HepG2 (cell line): ENCODE data around the gene PCGF3.

Experiments used
- RFXANK ChIP-seq: IDR thresholded peaks from 2 replicates; pipeline ENCODE4 v1.6.1; 2016
- ZFP62 ChIP-seq: sonication (generic); formaldehyde crosslinking; IDR thresholded peaks from 2 replicates; pipeline ENCODE4 v1.4.0; 2020; ENCODE audit warnings: missing genetic modification reagents
- TF ChIP-seq, protein P1 (sequence below): sonication (generic); formaldehyde crosslinking; IDR thresholded peaks from 2 replicates; pipeline ENCODE4 v1.8.1; 2022; ENCODE audit warnings: low read depth, mild to moderate bottlenecking, missing genetic modification reagents
- TF ChIP-seq, protein P2 (sequence below): sonication (generic); formaldehyde crosslinking; IDR thresholded peaks from 2 replicates; pipeline ENCODE4 v1.5.0; 2020; ENCODE audit warnings: mild to moderate bottlenecking, missing genetic modification reagents, moderate library complexity
- TF ChIP-seq, protein P3 (sequence below): sonication (generic); formaldehyde crosslinking; IDR thresholded peaks from 2 replicates; pipeline ENCODE4 v1.4.0; 2020; ENCODE audit warnings: missing genetic modification reagents
- TF ChIP-seq, protein P4 (sequence below), 2 experiments: IDR thresholded peaks; 2 replicates each; pipeline ENCODE4 v1.6.1; 2011 to 2012; ENCODE audit warnings: low read length in 2 of 2, borderline replicate concordance in 1 of 2, low read depth in 1 of 2, mild to moderate bottlenecking in 1 of 2, moderate library complexity in 1 of 2
- TF ChIP-seq, protein P5 (sequence below): sonication (generic); formaldehyde crosslinking; IDR thresholded peaks from 2 replicates; pipeline ENCODE4 v1.4.0; 2020; ENCODE audit warnings: missing genetic modification reagents, mild to moderate bottlenecking, borderline replicate concordance

DNA sequence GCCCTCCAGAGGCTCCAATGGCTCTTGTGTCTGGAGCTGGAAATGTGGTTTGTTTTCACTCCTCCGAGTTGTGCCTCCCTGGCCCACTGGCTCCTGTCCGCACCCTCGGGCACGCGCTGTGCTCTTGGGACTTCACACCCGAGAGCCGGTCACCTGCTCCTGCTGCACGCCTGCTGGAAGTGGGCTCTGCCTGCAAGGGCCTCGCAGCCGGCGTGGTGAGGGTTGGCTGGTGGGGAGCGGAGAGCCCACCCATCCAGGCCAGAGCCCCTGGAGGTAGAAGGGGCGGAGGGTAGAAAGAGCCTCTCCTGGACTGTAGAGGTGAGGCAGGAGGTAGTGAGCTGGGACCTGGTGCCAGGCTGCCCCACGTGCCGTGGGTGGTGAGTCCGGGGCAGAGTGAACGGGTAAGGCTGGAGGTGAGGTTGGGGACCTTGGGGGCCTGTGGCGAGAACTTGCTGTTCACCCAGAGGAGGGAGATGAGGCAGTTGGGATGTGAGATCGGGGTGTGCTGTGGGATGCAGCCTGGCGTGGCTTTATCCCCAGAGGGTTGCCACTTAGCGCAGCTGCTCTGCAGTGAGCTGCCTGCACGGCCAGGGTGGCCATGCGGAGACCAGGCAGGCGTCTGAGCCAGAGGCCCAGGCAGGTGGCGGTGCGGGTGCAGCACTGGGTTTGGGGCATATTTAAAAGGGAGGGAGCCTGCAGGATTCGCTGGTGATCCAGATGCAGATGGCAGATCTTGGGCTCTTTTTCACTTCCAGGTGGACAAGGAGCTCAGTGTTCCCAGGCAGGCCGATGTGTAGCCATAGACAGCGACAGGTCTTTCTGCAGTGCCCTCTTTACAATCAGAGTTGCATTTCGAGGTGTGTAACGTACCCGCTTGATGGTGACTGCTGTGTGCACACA lies 48.8 kb downstream of the PCGF3 start:
- TF ChIP-seq RFXANK (CRISPR knock-in tag) (no peak), ZFP62 (no peak)
- TF ChIP-seq, protein P1, sequence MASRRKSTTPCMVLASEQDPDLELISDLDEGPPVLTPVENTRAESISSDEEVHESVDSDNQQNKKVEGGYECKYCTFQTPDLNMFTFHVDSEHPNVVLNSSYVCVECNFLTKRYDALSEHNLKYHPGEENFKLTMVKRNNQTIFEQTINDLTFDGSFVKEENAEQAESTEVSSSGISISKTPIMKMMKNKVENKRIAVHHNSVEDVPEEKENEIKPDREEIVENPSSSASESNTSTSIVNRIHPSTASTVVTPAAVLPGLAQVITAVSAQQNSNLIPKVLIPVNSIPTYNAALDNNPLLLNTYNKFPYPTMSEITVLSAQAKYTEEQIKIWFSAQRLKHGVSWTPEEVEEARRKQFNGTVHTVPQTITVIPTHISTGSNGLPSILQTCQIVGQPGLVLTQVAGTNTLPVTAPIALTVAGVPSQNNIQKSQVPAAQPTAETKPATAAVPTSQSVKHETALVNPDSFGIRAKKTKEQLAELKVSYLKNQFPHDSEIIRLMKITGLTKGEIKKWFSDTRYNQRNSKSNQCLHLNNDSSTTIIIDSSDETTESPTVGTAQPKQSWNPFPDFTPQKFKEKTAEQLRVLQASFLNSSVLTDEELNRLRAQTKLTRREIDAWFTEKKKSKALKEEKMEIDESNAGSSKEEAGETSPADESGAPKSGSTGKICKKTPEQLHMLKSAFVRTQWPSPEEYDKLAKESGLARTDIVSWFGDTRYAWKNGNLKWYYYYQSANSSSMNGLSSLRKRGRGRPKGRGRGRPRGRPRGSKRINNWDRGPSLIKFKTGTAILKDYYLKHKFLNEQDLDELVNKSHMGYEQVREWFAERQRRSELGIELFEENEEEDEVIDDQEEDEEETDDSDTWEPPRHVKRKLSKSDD (CRISPR knock-in tag) = no peak
- TF ChIP-seq, protein P2, sequence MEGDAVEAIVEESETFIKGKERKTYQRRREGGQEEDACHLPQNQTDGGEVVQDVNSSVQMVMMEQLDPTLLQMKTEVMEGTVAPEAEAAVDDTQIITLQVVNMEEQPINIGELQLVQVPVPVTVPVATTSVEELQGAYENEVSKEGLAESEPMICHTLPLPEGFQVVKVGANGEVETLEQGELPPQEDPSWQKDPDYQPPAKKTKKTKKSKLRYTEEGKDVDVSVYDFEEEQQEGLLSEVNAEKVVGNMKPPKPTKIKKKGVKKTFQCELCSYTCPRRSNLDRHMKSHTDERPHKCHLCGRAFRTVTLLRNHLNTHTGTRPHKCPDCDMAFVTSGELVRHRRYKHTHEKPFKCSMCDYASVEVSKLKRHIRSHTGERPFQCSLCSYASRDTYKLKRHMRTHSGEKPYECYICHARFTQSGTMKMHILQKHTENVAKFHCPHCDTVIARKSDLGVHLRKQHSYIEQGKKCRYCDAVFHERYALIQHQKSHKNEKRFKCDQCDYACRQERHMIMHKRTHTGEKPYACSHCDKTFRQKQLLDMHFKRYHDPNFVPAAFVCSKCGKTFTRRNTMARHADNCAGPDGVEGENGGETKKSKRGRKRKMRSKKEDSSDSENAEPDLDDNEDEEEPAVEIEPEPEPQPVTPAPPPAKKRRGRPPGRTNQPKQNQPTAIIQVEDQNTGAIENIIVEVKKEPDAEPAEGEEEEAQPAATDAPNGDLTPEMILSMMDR = no peak
- TF ChIP-seq, protein P3, sequence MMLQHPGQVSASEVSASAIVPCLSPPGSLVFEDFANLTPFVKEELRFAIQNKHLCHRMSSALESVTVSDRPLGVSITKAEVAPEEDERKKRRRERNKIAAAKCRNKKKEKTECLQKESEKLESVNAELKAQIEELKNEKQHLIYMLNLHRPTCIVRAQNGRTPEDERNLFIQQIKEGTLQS (CRISPR knock-in tag) = no peak
- TF ChIP-seq, protein P4, sequence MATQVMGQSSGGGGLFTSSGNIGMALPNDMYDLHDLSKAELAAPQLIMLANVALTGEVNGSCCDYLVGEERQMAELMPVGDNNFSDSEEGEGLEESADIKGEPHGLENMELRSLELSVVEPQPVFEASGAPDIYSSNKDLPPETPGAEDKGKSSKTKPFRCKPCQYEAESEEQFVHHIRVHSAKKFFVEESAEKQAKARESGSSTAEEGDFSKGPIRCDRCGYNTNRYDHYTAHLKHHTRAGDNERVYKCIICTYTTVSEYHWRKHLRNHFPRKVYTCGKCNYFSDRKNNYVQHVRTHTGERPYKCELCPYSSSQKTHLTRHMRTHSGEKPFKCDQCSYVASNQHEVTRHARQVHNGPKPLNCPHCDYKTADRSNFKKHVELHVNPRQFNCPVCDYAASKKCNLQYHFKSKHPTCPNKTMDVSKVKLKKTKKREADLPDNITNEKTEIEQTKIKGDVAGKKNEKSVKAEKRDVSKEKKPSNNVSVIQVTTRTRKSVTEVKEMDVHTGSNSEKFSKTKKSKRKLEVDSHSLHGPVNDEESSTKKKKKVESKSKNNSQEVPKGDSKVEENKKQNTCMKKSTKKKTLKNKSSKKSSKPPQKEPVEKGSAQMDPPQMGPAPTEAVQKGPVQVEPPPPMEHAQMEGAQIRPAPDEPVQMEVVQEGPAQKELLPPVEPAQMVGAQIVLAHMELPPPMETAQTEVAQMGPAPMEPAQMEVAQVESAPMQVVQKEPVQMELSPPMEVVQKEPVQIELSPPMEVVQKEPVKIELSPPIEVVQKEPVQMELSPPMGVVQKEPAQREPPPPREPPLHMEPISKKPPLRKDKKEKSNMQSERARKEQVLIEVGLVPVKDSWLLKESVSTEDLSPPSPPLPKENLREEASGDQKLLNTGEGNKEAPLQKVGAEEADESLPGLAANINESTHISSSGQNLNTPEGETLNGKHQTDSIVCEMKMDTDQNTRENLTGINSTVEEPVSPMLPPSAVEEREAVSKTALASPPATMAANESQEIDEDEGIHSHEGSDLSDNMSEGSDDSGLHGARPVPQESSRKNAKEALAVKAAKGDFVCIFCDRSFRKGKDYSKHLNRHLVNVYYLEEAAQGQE (IDR thresholded peaks at IDR 0.05; ENCODE audit: borderline replicate concordance in 1 of 2, low read depth in 1 of 2, low read length in 2 of 2) = no peak
- TF ChIP-seq, protein P5, sequence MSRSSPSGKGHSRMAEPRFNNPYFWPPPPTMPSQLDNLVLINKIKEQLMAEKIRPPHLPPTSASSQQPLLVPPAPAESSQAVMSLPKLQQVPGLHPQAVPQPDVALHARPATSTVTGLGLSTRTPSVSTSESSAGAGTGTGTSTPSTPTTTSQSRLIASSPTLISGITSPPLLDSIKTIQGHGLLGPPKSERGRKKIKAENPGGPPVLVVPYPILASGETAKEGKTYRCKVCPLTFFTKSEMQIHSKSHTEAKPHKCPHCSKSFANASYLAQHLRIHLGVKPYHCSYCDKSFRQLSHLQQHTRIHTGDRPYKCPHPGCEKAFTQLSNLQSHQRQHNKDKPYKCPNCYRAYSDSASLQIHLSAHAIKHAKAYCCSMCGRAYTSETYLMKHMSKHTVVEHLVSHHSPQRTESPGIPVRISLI (CRISPR knock-in tag) = no peak
